ENCODE data around the gene NIFK.

NIFK gene

GRCh38 chr2:121736462-121737336, at the start of gene NIFK:
Gene NIFK, minus strand, starts transcription at chr2:121736875. Its CDS starts 25 bp downstream, at chr2:121736850.
- peak; percentile 99 for DNase-seq (ENCODE audit: low spot score)

- no peak for DNase-seq (ENCODE audit: low spot score)
Observed at GRCh38 chr2:121783180-121783579, 46.5 kb upstream of the NIFK start.

GRCh38 chr2:121778741-121779487, 42.2 kb upstream of the NIFK start:
- no peak for DNase-seq (ENCODE audit: low spot score)

GRCh38 chr2:121777699-121778058, 41.0 kb upstream of the NIFK start:
- no peak for DNase-seq (ENCODE audit: low spot score)

GRCh38 chr2:121776885-121777698, 40.4 kb upstream of the NIFK start:
- no peak for DNase-seq (ENCODE audit: low spot score)

GRCh38 chr2:121776361-121776760, 39.7 kb upstream of the NIFK start:
- no peak for DNase-seq (ENCODE audit: low spot score)

- DNase-seq (ENCODE audit: low spot score) = no peak
Observed at GRCh38 chr2:121774235-121774634, 37.6 kb upstream of the NIFK start.

- DNase-seq (ENCODE audit: low spot score) = peak; percentile 42
Observed at GRCh38 chr2:121771976-121772742, 35.5 kb upstream of the NIFK start.

- no peak for DNase-seq (ENCODE audit: low spot score)
Observed at GRCh38 chr2:121768143-121768755, 31.6 kb upstream of the NIFK start.

- no peak for DNase-seq (ENCODE audit: low spot score)
Observed at GRCh38 chr2:121766624-121767023, 29.9 kb upstream of the NIFK start.

GRCh38 chr2:121764681-121765228, 28.1 kb upstream of the NIFK start:
- no peak for DNase-seq (ENCODE audit: low spot score)

GRCh38 chr2:121755237-121756111, 18.8 kb upstream of the NIFK start, which contains the start of gene TSN:
Gene TSN, plus strand, starts transcription at chr2:121755651. Its CDS starts 129 bp downstream, at chr2:121755780.
- peak; percentile 95 for DNase-seq (ENCODE audit: low spot score)

GRCh38 chr2:121754851-121755236, 18.2 kb upstream of the NIFK start:
- DNase-seq (ENCODE audit: low spot score) = no peak

GRCh38 chr2:121748202-121748601, 11.5 kb upstream of the NIFK start:
- DNase-seq (ENCODE audit: low spot score) = peak; percentile 44

GRCh38 chr2:121746071-121746578, 9.4 kb upstream of the NIFK start:
- DNase-seq (ENCODE audit: low spot score) = no peak

GRCh38 chr2:121741450-121741849, 4.8 kb upstream of the NIFK start:
- no peak for DNase-seq (ENCODE audit: low spot score)

- DNase-seq (ENCODE audit: low spot score) = no peak
Observed at GRCh38 chr2:121740973-121741372, 4.3 kb upstream of the NIFK start.

GRCh38 chr2:121736140-121736461, 574 bp downstream of the NIFK start:
- no peak for DNase-seq (ENCODE audit: low spot score)

- no peak for DNase-seq (ENCODE audit: low spot score)
Observed at GRCh38 chr2:121735518-121736074, 1.1 kb downstream of the NIFK start.
